OCI-LY3 (cell line): ENCODE results near the gene CDC45.
"Not testable (repeated sequence)": the region's sequence is repeated elsewhere in the genome, so short reads cannot be mapped to it uniquely, and the experiment has no call there.

Experiments
- EZH2phosphoT487 ChIP-seq: fragments of 200-600 bp; shearing (Covaris generic); IDR thresholded peaks from 2 replicates; pipeline ENCODE4 v1.6.1; 2018; ENCODE audit warnings: antibody characterized with exemption, mixed run types, low read depth
- TF ChIP-seq, protein P1 (sequence below): fragments of 200-600, 300-600 bp; sonication (generic); IDR thresholded peaks from 2 replicates; pipeline ENCODE4 v1.5.1; 2014; ENCODE audit warnings: antibody characterized with exemption, low read length, low read depth

DNA sequence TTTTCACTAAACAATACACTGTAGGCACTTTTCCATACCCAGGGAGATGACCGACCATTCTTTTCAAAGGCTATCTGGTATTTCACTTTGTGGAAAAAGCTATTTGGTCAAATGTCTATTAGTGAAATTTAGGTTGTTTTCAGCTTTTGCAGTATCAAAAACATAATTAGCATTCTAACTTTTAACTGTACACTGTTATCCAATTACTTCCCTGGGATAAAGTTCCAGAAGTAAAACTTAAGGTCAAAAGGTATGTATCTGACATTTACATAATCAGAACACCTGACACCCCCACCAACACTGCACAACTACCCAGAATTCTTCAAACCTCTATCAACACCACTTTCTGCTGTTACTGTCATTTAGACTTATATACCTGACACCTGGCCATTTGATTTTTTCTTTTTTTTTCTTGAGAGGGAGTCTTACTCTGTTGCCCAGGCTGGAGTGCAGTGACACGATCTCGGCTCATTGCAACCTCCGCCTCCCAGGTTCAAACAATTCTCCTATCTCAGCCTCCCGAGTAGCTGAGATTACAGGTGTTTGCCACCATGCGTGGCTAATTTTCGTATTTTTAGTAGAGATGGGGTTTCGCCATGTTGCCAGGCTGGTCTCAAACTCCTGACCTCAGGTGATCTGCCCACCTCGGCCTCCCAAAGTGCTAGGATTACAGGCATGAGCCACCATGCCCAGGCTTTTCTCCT, 34.3 kb upstream of the CDC45 start:
- TF ChIP-seq, protein P1, sequence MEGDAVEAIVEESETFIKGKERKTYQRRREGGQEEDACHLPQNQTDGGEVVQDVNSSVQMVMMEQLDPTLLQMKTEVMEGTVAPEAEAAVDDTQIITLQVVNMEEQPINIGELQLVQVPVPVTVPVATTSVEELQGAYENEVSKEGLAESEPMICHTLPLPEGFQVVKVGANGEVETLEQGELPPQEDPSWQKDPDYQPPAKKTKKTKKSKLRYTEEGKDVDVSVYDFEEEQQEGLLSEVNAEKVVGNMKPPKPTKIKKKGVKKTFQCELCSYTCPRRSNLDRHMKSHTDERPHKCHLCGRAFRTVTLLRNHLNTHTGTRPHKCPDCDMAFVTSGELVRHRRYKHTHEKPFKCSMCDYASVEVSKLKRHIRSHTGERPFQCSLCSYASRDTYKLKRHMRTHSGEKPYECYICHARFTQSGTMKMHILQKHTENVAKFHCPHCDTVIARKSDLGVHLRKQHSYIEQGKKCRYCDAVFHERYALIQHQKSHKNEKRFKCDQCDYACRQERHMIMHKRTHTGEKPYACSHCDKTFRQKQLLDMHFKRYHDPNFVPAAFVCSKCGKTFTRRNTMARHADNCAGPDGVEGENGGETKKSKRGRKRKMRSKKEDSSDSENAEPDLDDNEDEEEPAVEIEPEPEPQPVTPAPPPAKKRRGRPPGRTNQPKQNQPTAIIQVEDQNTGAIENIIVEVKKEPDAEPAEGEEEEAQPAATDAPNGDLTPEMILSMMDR = not testable (repeated sequence)
- not testable (repeated sequence) for TF ChIP-seq EZH2phosphoT487
